RWPE1 (cell line): Measurements from ENCODE around the gene PLEKHF1.
"Not testable (repeated sequence)": the region's sequence is repeated elsewhere in the genome, so short reads cannot be mapped to it uniquely, and the experiment has no call there.

Experiments
- CTCF ChIA-PET: fragments of 350-600 bp; sonication (Branson Sonifier 250); formaldehyde crosslinking; extraction: SDS; loops from one replicate; lab custom pipeline; 2021; lab: Yijun Ruan, JAX
- POLR2A ChIA-PET: fragments of 400-600 bp; formaldehyde crosslinking; extraction: SDS; loops from one replicate; lab custom pipeline; 2020; ENCODE audit warnings: antibody characterized with exemption; ENCODE audit not compliant: low non-redundant PET; lab: Yijun Ruan, JAX
- DNase-seq: peaks from one replicate; pipeline ENCODE4 v3.0.0; 2012; ENCODE audit warnings: low spot score
- H3K27ac ChIP-seq: fragments of 450-650 bp; 2 replicates; pipeline ENCODE4 v1.5.1; 2017
- TF ChIP-seq, protein P1 (sequence below): fragments of 450-650 bp; conservative IDR thresholded peaks from 2 replicates; pipeline ENCODE4 v1.5.1; 2017; ENCODE audit warnings: low read depth, mild to moderate bottlenecking

The PLEKHF1 gene

DNA sequence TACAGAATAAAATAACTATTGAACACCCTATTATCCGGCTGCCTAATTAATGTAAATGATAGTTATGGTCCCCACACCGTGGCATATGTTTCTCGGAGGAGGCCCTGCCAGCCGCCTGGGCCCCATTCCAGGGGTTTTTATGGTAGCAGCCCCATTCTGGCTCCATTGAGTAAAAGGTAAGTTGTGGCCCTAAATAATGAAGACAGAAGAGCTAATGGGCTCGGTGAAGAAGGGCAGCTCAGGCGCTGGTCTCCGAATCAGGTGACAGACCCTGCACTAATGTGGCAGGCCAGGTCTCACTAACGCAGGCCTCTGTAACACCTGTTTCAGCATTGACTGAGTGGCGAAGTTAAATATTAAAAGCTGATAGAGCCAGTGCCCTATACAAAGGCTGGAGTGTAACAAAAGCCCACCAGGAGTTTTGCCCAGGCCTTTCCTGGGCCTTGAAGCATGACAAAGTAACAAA, 40.0 kb upstream of the PLEKHF1 start:
- CTCF ChIA-PET = no interaction called here
- H3K27ac ChIP-seq = no peak overlapping the region
- TF ChIP-seq, protein P1, sequence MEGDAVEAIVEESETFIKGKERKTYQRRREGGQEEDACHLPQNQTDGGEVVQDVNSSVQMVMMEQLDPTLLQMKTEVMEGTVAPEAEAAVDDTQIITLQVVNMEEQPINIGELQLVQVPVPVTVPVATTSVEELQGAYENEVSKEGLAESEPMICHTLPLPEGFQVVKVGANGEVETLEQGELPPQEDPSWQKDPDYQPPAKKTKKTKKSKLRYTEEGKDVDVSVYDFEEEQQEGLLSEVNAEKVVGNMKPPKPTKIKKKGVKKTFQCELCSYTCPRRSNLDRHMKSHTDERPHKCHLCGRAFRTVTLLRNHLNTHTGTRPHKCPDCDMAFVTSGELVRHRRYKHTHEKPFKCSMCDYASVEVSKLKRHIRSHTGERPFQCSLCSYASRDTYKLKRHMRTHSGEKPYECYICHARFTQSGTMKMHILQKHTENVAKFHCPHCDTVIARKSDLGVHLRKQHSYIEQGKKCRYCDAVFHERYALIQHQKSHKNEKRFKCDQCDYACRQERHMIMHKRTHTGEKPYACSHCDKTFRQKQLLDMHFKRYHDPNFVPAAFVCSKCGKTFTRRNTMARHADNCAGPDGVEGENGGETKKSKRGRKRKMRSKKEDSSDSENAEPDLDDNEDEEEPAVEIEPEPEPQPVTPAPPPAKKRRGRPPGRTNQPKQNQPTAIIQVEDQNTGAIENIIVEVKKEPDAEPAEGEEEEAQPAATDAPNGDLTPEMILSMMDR = no peak
- DNase-seq = no peak
- POLR2A ChIA-PET = no interaction called here

DNA sequence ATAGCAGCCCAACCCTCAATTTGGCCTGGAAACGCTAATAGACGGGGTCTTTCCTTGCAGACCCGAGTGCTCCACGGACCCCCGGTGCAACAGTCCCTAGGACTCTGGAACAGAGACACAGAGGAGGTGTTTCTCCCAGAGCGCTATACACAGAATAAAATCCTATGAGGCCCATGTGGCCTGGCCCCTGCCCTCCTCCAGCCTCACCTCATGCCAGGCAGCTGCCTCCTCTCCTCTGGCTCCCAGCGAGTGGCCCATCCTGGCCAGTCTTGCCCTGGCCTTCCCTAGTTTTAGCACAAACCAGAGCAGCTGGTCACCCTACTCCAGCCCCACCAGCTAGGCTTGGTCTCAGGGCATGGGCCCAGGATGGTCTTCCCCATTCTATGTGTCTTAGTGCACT, 38.9 kb upstream of the PLEKHF1 start:
- no peak overlapping the region for H3K27ac ChIP-seq
- ChIA-PET CTCF (no interaction called here), POLR2A (no interaction called here)
- TF ChIP-seq, protein P1 = no peak
- no peak for DNase-seq

DNA sequence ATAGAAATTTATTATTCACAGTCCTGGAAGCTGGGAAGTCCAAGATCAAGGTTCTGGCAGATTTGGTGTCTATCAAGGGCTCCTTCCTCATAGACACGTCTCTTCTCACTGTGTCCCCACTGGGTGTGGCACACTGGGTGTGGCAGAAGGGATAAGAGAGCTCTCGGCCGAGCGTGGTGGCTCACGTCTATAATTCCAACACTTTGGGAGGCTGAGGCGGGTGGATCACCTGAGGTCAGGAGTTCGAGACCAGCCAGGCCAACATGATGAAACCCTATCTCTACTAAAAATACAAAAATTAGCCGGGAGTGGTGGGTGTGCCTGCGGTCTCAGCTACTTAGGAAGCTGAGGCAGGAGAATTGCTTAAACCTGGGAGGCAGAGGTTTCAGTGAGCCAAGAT, 38.4 kb upstream of the PLEKHF1 start:
- H3K27ac ChIP-seq, DNase-seq, POLR2A ChIA-PET: not testable (repeated sequence)
- CTCF ChIA-PET = interaction anchor here (0.6 kb wide), 1 partner anchor 39 kb away, joined by 5 read pairs; no protein-coding TSS in a partner anchor

DNA sequence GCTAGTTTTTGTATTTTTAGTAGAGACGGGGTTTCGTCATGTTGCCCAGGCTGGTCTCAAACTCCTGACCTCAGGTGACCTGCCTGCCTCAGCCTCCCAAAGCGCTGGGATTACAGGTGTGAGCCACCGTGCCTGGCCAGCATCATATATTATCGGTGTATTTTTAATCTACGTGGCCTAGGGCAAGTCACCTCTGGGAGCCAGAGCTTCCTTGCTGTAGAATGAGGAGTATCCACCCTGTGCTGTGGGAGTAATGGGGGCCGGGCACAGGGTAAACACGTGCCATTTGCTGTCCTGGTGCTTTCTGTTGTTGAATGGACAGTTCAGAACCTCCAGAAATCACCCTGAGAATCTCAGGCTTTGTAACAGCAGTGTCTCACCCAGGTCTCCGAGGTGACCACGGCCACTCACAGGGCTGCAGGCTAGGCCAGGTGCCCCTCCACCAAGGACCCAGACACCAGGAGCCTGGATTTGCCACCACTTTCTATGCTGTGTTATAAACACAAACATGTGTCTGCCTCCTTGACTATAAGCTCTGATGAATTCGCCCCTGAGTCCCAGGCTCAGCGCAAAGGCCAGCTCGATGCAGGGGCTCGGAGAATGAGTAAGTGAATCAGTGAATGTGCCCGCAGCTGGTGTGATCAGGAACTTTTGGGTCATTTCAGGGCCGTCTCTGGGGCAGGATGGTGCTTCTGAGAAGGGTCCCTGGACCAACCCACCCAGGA, 36.4 kb upstream of the PLEKHF1 start:
- DNase-seq = no peak
- TF ChIP-seq, protein P1 = no peak
- ChIA-PET POLR2A (no interaction called here), CTCF (no interaction called here)
- H3K27ac ChIP-seq = no peak overlapping the region

DNA sequence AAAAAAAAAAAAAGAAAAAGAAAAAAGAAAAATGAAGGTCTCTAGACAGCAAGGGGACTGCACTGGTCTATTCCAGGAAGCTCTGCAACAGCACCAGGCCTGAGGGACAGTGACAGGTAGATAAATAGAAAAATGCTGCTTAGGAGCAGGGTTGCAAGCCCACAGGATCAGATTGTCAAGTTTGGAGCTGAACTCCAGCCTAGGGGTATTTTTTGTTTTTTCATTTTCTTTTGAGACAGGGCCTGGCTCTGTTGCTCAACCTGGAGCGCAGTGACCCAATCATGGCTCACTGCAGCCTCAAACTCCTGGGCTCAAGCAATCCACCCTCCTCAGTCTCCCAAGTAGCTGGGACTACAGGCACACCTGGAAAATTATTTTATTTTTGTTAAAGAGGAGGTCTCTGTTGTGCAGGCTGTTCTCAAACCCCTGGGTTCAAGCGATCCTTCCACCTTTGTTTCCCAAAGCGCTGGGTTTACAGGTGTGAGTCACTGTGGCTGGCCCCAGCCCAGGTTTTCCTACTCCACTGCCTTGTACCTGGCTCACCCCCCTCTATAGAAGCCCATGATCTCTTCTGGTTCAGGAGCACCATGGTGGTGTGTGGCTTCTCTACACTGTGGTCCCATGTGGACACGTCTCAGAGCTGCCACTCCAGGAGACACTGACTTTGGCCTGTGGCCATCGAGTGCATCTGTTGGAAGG, 35.3 kb upstream of the PLEKHF1 start:
- TF ChIP-seq, protein P1 = no peak
- ChIA-PET CTCF (interaction anchor here (0.7 to 1.1 kb wide), 3 partner anchors 28 to 87 kb away, joined by 3 read pairs; no protein-coding TSS in a partner anchor), POLR2A (no interaction called here)
- H3K27ac ChIP-seq = no peak overlapping the region
- no peak for DNase-seq

DNA sequence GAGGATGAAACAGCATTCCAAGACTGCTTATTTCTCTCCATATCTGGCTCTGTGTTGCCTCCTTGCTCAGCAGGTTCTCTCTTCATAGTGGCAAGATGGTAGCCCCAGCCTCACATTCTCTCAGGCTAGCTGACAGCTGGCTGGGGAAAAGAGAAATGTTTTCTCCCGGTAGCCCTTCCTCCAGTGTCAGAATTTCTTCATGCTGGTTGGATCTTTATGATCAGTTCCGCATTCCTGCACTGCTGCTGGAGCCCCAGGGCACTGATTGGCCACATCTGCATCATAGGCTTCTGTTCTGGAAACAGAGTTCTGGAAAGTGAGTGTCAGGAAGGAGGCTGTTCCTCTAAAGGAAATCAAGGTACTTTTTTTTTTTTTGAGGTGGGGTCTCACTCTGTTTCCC, 34.6 kb upstream of the PLEKHF1 start:
- ChIA-PET POLR2A (no interaction called here), CTCF (interaction anchor here (0.7 kb wide), 1 partner anchor 38 kb away, joined by 3 read pairs; no protein-coding TSS in a partner anchor)
- H3K27ac ChIP-seq = no peak overlapping the region
- DNase-seq = no peak
- TF ChIP-seq, protein P1 = no peak

DNA sequence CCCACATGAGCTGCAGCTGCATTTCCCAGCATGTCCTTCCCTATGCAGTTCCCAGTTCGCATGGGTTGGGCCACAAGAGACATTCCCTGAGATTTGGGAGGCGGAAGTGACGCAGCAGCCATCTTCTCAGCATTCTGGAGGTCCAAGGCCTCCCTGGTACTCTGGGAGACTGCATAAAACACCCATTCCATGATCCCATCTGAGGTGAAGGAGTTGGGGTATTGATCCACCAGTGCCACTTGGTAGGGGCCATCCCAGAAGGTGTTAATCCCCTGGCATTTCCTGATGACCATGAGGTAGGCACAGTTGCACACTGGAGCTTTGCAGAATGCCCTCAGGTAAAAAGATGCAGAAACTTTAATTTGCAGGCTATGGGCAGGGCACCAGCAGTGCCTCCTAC, 33.8 kb upstream of the PLEKHF1 start:
- no peak overlapping the region for H3K27ac ChIP-seq
- ChIA-PET POLR2A (no interaction called here), CTCF (no interaction called here)
- TF ChIP-seq, protein P1 = no peak
- no peak for DNase-seq
